H1 (cell line): ENCODE measurements around the gene PRKCZ. TPM values are rescaled to one million over a fixed set of nuclear protein-coding genes. Genes with fewer than 3 reads are reported as not detected.

Experiments used
- CTCF ChIA-PET: fragments of 300-600 bp; sonication (Branson Sonifier 250); formaldehyde crosslinking; loops from one replicate; lab custom pipeline; 2021; ENCODE audit not compliant: partially characterized antibody; lab: Charles Lee
- POLR2A ChIA-PET: fragments of 300-600 bp; sonication (Branson Sonifier 250); formaldehyde crosslinking; loops from one replicate; lab custom pipeline; 2021; ENCODE audit warnings: inconsistent platforms; ENCODE audit not compliant: partially characterized antibody; lab: Charles Lee
- DNase-seq, 2 experiments: peaks; one replicate each; pipeline versions ENCODE4 v3.0.0 to v3.0.0-alpha.2; 2010 to 2022; ENCODE audit warnings: low spot score in 2 of 2, low read depth in 1 of 2, mixed read lengths in 1 of 2
- FAIRE-seq: peaks from 2 replicates; lab custom pipeline; 2011; peaks lifted over from hg19 to GRCh38; lab: Jason Lieb, UNC
- H2AFZ ChIP-seq: 2 replicates; pipeline ENCODE4 v1.8.1; 2012; ENCODE audit warnings: low read length, inconsistent platforms
- H2AK5ac ChIP-seq: 2 replicates; pipeline ENCODE4 v1.6.1; 2013; ENCODE audit warnings: low read depth, low read length
- H2BK120ac ChIP-seq: replicated peaks from 2 replicates; pipeline ENCODE3; 2013; ENCODE audit warnings: low read depth, low read length, inconsistent platforms
- H2BK12ac ChIP-seq: 2 replicates; pipeline ENCODE4 v1.6.1; 2013; ENCODE audit warnings: low read depth, low read length
- H2BK15ac ChIP-seq: 2 replicates; pipeline ENCODE4 v1.6.1; 2013; ENCODE audit warnings: low read length
- H2BK20ac ChIP-seq: 2 replicates; pipeline ENCODE4 v1.6.1; 2013; ENCODE audit warnings: low read length
- H2BK5ac ChIP-seq: 2 replicates; pipeline ENCODE4 v1.6.1; 2013; ENCODE audit warnings: low read depth, low read length
- H3K14ac ChIP-seq: 2 replicates; pipeline ENCODE4 v1.6.1; 2013; ENCODE audit warnings: inconsistent platforms; ENCODE audit not compliant: insufficient read length
- H3K18ac ChIP-seq: 2 replicates; pipeline ENCODE4 v1.6.1; 2013; ENCODE audit warnings: low read length; ENCODE audit errors: extremely low read depth
- H3K23ac ChIP-seq: 2 replicates; pipeline ENCODE4 v1.6.1; 2013; ENCODE audit warnings: inconsistent platforms; ENCODE audit not compliant: insufficient read length
- H3K23me2 ChIP-seq: 2 replicates; pipeline ENCODE4 v1.6.1; 2013; ENCODE audit warnings: low read depth, low read length
- H3K27ac ChIP-seq: 2 replicates; pipeline ENCODE4 v1.6.1; 2011; ENCODE audit warnings: low read depth, low read length, inconsistent platforms
- H3K27me3 ChIP-seq, 4 experiments: replicated peaks in 1 of 4; 1 replicate in 1 of 4; 2 replicates in 3 of 4; pipeline versions ENCODE4 v1.6.1 to v1.8.1; 2011 to 2013; ENCODE audit warnings: low read length in 3 of 4, mild to moderate bottlenecking in 3 of 4, inconsistent platforms in 2 of 4, mixed read lengths in 2 of 4, moderate library complexity in 1 of 4; ENCODE audit not compliant: control insufficient read depth in 3 of 4, insufficient read depth in 3 of 4; ENCODE audit errors: extremely low read depth in 1 of 4
- H3K36me3 ChIP-seq, 4 experiments: 2 replicates each; pipeline versions ENCODE4 v1.6.1 to v1.8.1; 2011 to 2013; ENCODE audit warnings: mild to moderate bottlenecking in 4 of 4, low read length in 3 of 4, moderate library complexity in 2 of 4, control low read depth in 1 of 4, inconsistent platforms in 1 of 4; ENCODE audit not compliant: insufficient read depth in 4 of 4, control insufficient read depth in 2 of 4
- H3K4ac ChIP-seq: replicated peaks from 2 replicates; pipeline ENCODE3; 2013; ENCODE audit warnings: low read length, low read depth, mixed read lengths, inconsistent platforms; ENCODE audit not compliant: insufficient read length
- H3K4me1 ChIP-seq, 4 experiments: replicated peaks in 1 of 4; 1 replicate in 1 of 4; 2 replicates in 3 of 4; pipeline versions ENCODE4 v1.6.1 to v1.8.1; 2011 to 2013; ENCODE audit warnings: low read length in 3 of 4, inconsistent platforms in 2 of 4, mixed read lengths in 1 of 4; ENCODE audit not compliant: insufficient read depth in 4 of 4, control insufficient read depth in 3 of 4
- H3K4me2 ChIP-seq, 2 experiments: 2 replicates each; pipeline versions ENCODE4 v1.6.1 to v1.8.1; 2011 to 2013; ENCODE audit warnings: low read depth in 2 of 2, low read length in 2 of 2, control low read depth in 1 of 2, inconsistent platforms in 1 of 2, mild to moderate bottlenecking in 1 of 2; ENCODE audit not compliant: insufficient read depth in 1 of 2
- H3K4me3 ChIP-seq, 4 experiments: fragments of 200-600, 300-600 bp in 1 of 4; sonication (generic), shearing (Covaris generic), sonication (Bioruptor Twin) in 1 of 4; 2 replicates each; pipeline versions ENCODE4 v1.5.1 to v1.8.1; 2011 to 2016; ENCODE audit warnings: low read length in 4 of 4, low read depth in 3 of 4, control low read depth in 2 of 4, inconsistent platforms in 2 of 4, mild to moderate bottlenecking in 2 of 4, mixed read lengths in 1 of 4, moderate library complexity in 1 of 4; ENCODE audit not compliant: insufficient read depth in 2 of 4; ENCODE audit errors: extremely low read depth in 1 of 4
- H3K56ac ChIP-seq: replicated peaks from 2 replicates; pipeline ENCODE3; 2013; ENCODE audit warnings: low read depth, mild to moderate bottlenecking, mixed read lengths, low read length, inconsistent platforms; ENCODE audit not compliant: insufficient read length
- H3K79me1 ChIP-seq: 2 replicates; pipeline ENCODE4 v1.6.1; 2013; ENCODE audit warnings: low read depth, low read length, control low read depth
- H3K79me2 ChIP-seq, 2 experiments: 2 replicates each; pipeline versions ENCODE4 v1.6.1 to v1.8.1; 2012 to 2013; ENCODE audit warnings: low read length in 2 of 2, mild to moderate bottlenecking in 2 of 2, inconsistent platforms in 1 of 2; ENCODE audit not compliant: insufficient read depth in 2 of 2, control insufficient read depth in 1 of 2
- H3K9ac ChIP-seq, 4 experiments: replicated peaks in 1 of 4; 1 replicate in 1 of 4; 2 replicates in 3 of 4; pipeline versions ENCODE4 v1.6.1 to v1.8.1; 2011 to 2013; ENCODE audit warnings: low read depth in 3 of 4, low read length in 3 of 4, control low read depth in 2 of 4, mild to moderate bottlenecking in 2 of 4, moderate library complexity in 2 of 4, inconsistent platforms in 1 of 4; ENCODE audit errors: extremely low read depth in 1 of 4
- H3K9me3 ChIP-seq, 2 experiments: 2 replicates each; pipeline versions ENCODE4 v1.6.1 to v1.8.1; 2012 to 2013; ENCODE audit warnings: mild to moderate bottlenecking in 2 of 2, moderate library complexity in 2 of 2, control low read depth in 1 of 2, inconsistent platforms in 1 of 2, low read depth in 1 of 2, low read length in 1 of 2, mixed read lengths in 1 of 2; ENCODE audit not compliant: insufficient read depth in 2 of 2
- H4K20me1 ChIP-seq, 2 experiments: replicated peaks in 1 of 2; 2 replicates each; pipeline versions ENCODE3 to v1.8.1; 2011 to 2013; ENCODE audit warnings: inconsistent platforms in 2 of 2, low read length in 2 of 2, mild to moderate bottlenecking in 1 of 2; ENCODE audit not compliant: insufficient read depth in 2 of 2, control insufficient read depth in 1 of 2
- H4K5ac ChIP-seq: 2 replicates; pipeline ENCODE4 v1.6.1; 2013; ENCODE audit warnings: low read length, low read depth, mixed read lengths, inconsistent platforms; ENCODE audit not compliant: insufficient read length
- H4K8ac ChIP-seq: 2 replicates; pipeline ENCODE4 v1.8.0; 2013; ENCODE audit warnings: mild to moderate bottlenecking, moderate library complexity, low read length, inconsistent platforms; ENCODE audit not compliant: insufficient read depth; ENCODE audit errors: extremely low read depth
- H4K91ac ChIP-seq: replicated peaks from 2 replicates; pipeline ENCODE3; 2013; ENCODE audit warnings: low read length, mixed read lengths, inconsistent platforms; ENCODE audit not compliant: insufficient read length
- EZH2 ChIP-seq: fragments of 200-600 bp; sonication (generic); IDR thresholded peaks from 2 replicates; pipeline ENCODE4 v1.7.1; 2012; ENCODE audit warnings: low read depth, mild to moderate bottlenecking, moderate library complexity, low read length, inconsistent platforms; ENCODE audit not compliant: severe bottlenecking
- PHF8 ChIP-seq: fragments of 200-600 bp; sonication (generic); conservative IDR thresholded peaks from 2 replicates; pipeline ENCODE4 v1.7.1; 2012; ENCODE audit warnings: low read depth, mild to moderate bottlenecking, inconsistent platforms, low read length, moderate library complexity
- WGBS, 2 experiments: shearing (Covaris generic) in 1 of 2; methylation state at CpG; one replicate each; pipeline versions ENCODE4 v1.1.6 to v1.1.7; 2013 to 2015; ENCODE audit warnings: low lambda C conversion rate in 2 of 2, mixed read lengths in 2 of 2, inconsistent platforms in 1 of 2, low coverage in 1 of 2, missing lambda C conversion rate in 1 of 2; ENCODE audit not compliant: insufficient replicate concordance in 2 of 2, insufficient coverage in 1 of 2, insufficient read length in 1 of 2; ENCODE audit errors: extremely low coverage in 1 of 2, missing lambda C conversion rate in 1 of 2; 5-methylcytosine and 5-hydroxymethylcytosine counted together
- polyA plus RNA-seq, 7 experiments: library from polyadenylated mRNA; depleted of rRNA in 3 of 7; stranded (reverse) in 5 of 7; unstranded in 2 of 7; fragments of >200 nt in 5 of 7; fragments of 200-250 nt in 2 of 7; gene quantifications; 1 replicate in 5 of 7; 2 replicates in 1 of 7; 4 replicates in 1 of 7; pipeline versions ENCODE4 v1.2.1 to v1.2.3, GENCODE V29; 2011 to 2013; ENCODE audit warnings: missing spikeins in 2 of 7, mixed read lengths in 2 of 7
- total RNA-seq: library from RNA; stranded (reverse); fragmentation: NEBNext Ultra II Directional; extraction: Animal tissue kit (Norgen Biotek cat#: 25700); gene quantifications from 2 replicates; pipeline ENCODE4 v1.2.1, GENCODE V29; 2021

Gene PRKCZ
- total and polyA plus RNA-seq, 2 of the 8 experiments (the other 6 are each of a cell fraction or from before 2014, with no cell fraction given) = 37.4 to 45.1 TPM

- Histone ChIP-seq H3K4me3 (peak overlapping the region; percentile 69 to 79 (median 79)), H4K20me1 (peaks cover 11 to 13% of the 10 kb centered on the region in 2 experiments), H3K9me3 (no peaks in the 10 kb centered on the region), H2BK15ac (no peak overlapping the region), H2BK120ac (no peak overlapping the region), H4K91ac (no peak overlapping the region), H3K79me2 (peaks cover 0 to 26% of the 10 kb centered on the region in 2 experiments; a peak in 2 of 4 replicates), H3K56ac (no peak overlapping the region), H3K18ac (no peak overlapping the region; the same call in 1 of the 2 replicates), H3K27me3 (no peaks in the 10 kb centered on the region; a peak in 1 of 7 replicates), H3K4ac (no peak overlapping the region), H3K9ac (peak overlapping the region; percentile 20 to 77 (median 32); a peak in 5 of 7 replicates), H4K8ac (no peak overlapping the region; the same call in 1 of the 2 replicates), H2BK5ac (peak overlapping the region; percentile 81; the same call in 1 of the 2 replicates), H3K36me3 (peaks cover 0 to 7% (median 4%) of the 10 kb centered on the region in 4 experiments; a peak in 4 of 8 replicates), H2AFZ (no peak overlapping the region), H3K4me2 (peak overlapping the region; percentile 62 to 82), H4K5ac (no peak overlapping the region), H3K14ac (no peak overlapping the region), H3K27ac (no peak overlapping the region), H3K23me2 (peaks cover 8% of the 10 kb centered on the region), H3K4me1 (peaks cover 0 to 24% (median 18%) of the 10 kb centered on the region in 4 experiments; a peak in 6 of 7 replicates), H2BK20ac (no peak overlapping the region), H3K79me1 (peaks cover 13% of the 10 kb centered on the region), H2AK5ac (no peak overlapping the region), H2BK12ac (no peak overlapping the region), H3K23ac (no peak overlapping the region)
- WGBS, 2 experiments = 9% methylated on average over 46 of the region's 84 CpGs; no CpG with 5 or more reads in 1 of the 2 experiments
- ChIA-PET POLR2A (interaction anchor here (1.2 kb wide), 1 partner anchor 19 kb away, joined by 3 read pairs; no protein-coding TSS in a partner anchor), CTCF (interaction anchor here (0.6 to 0.7 kb wide), 2 partner anchors 28 to 107 kb away, joined by 3 read pairs; no protein-coding TSS in a partner anchor)
- FAIRE-seq (no peak), DNase-seq (no peak)
- TF ChIP-seq EZH2 (no peak), PHF8 (0 out of 2 replicates have a peak, but pooled peaks have one; percentile 13)
These were observed 827 bp downstream of the PRKCZ start for GRCh38 chr1:2050793-2051682.
